ENCODE results near the gene TMEM243.
"Not testable (repeated sequence)": the region's sequence is repeated elsewhere in the genome, so short reads cannot be mapped to it uniquely, and the experiment has no call there.

TMEM243 gene

DNA sequence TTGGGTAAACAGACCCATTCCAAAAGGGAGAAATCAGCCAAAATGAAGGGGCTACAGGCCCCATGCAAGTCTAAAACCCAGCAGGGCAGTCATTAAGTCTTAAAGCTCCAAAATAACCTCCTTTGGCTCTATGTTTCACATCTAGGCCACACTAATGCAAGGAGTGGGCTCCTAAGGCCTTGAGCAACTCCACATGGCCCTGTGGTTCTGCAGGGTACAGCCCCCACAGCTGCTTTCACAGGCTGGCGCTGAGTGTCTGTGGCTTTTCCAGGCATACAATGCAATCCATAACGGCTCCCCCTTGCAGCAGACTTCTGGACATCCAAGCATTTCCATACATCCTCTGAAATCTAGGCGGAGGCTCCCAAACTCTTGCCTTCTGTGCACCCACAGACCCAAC, 9.0 kb downstream of the TMEM243 start:
- no peak for DNase-seq

DNA sequence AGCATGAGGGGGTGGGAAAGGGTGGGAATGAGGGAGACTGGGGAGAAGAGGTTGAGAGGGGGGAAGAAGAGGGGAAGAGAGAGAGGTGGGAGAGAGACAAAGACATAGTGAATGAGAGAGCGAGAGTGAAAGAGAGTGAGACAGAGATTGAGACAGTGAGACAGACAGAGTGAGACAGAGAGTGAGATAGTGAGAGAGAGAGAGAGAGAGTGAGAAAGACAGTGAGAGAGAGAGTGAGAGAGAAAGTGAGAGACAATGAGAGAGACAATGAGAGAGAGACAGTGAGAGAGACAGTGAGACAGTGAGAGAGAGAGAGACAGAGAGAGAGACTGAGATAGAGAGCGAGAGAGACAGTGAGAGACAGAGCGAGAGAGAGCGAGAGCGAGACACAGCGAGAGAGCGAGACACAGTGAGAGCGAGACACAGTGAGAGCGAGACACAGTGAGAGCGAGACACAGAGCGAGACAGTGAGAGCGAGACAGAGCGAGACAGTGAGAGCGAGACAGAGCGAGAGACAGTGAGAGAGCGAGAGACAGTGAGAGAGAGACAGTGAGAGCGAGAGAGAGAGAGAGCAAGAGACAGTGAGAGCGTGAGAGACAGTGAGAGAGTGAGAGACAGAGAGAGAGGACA, 10.1 kb downstream of the TMEM243 start:
- DNase-seq, result no peak

DNA sequence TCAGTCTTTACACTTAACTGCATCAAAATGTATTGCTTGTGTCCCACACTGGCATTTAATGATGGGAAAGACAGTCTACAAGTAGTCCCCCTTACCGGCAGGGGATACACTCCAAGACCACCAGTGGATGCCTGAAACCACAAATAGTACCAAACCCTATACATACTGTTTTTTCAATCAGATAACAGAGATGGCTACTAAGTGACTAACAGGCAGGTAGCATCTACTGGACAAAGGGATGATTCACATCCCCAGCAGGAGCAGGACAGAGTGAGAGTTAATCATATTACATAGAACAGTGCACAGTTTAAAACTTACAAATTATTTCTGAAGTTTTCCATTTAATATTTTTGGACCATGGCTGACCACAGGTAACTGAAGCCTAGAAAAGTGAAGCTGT, 13.2 kb downstream of the TMEM243 start:
- no peak for DNase-seq

DNA sequence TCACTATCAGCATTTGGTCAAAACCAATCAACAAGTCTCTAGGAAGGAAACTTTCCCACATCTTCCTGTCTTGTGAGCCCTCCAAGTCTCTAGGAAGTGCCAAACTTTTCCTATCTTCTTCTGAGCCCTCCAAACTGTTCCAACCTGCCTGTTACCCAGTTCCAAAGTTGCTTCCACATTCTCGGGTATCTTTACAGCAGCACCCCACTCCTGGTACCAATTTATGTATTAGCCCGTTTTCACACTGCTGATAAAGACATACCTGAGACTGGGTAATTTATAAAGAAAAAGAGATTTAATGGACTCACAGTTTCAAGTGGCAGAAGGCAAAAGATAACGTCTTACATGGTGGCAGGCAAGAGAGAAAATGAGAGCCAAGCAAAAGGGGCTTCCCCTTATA, 13.8 kb downstream of the TMEM243 start:
- DNase-seq, result not testable (repeated sequence)

DNA sequence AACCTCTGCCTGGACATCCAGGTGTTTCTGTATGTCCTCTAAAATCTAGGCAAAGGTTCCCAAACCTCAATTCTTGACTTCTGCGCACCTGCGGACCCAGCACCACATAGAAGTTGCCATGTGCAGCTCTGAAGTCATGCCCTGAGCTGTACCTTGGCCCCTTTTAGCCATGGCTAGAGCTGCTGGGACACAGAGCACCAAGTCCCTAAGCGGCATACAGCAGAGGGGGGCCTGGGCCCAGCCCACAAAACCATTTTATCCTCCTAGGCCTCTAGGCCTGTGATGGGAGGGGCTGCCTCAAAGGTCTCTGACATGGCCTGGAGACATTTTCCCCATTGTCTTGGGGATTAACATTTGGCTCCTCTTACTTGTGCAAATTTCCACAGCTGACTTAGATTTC, 14.6 kb downstream of the TMEM243 start:
- DNase-seq, result no peak

DNA sequence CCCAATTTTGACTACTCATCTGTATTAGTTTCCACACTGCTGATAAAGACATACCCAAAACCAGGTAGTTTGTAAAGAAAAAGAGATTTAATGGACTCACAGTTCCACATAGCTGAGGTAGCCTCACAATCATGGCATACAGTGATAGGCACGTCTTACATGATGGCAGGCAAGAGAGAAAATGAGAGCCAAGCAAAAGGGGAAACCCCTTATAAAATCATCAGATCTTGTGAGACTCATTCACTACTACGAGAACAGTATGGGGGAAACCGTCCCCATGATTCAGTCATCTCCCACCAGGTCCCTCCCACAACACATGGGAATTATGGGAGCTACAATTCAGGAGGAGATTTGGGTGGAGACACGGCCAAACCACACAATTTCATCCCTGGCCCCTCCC, 15.6 kb downstream of the TMEM243 start:
- DNase-seq, result not testable (repeated sequence)

DNA sequence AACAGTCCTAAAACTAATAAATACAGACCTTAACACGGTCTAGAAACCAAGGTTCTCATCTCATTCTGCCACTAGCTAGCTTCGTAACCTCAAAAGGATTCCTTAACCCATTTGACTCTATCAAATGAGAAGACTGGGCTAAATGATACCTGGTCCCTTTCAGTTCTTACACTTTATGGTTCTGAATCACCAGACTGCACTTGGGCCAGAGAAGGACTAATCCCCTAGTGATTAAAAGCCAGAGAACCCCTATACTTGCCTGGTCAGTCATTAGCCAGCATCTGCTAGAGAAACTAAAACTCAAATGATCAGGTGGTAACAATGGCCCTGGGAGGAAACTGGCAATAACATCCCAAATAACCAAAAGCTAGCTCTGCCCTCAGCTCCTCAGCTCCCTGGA, 16.8 kb downstream of the TMEM243 start:
- DNase-seq, result no peak

DNA sequence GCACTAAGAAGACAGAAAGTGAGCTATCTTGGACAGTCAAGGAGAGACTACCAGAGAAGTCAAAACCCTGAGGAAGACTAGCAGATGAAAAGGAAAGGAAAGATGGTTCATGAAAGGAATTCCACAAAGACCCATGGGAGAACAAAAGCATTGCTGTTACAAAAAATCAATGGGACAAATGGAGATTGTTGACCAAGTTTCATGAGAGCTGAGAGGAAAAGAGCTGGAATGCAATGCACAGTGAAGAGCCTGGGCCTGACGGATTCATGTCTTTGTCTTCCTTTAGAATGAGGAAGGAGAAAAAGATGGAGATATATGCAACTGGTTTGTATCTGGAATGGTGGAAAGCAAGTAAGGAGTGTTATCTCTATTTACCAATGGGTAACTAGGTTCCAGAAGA, 17.3 kb downstream of the TMEM243 start:
- DNase-seq, result no peak

DNA sequence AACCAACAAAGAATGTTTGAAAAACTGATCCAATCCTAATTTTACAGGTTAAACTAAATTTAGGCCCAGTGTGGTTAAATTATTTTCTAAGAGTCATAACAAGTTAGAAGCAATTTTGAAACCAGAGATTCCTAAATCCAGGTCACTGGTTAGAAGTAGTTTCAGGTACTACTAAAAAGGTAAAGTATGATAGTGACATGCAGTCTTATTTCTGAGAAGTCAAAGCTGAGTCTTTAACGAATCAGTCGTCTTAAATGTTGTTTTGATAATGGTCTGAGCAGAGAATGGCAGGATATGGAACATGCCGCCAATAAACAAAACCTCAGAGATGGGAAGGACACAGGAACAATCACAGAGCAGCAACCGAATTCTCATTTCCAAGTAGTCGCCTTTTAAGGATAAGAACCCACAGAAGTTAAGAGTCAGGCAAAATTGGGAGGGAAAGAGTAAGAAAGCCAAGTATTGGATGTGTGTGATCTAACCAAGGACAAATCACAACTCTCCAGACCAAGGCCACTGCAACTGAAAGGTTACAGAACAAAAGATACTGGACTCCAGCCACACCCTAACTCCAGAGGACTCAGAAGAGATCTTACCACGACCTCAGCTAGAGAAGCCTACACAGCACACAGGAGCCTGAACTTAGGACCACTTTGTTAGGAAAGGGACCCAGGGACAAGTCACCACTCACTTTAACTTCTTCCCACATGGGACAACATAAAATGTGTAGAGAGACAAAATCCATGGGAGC, 19.7 kb downstream of the TMEM243 start:
- DNase-seq, result no peak

DNA sequence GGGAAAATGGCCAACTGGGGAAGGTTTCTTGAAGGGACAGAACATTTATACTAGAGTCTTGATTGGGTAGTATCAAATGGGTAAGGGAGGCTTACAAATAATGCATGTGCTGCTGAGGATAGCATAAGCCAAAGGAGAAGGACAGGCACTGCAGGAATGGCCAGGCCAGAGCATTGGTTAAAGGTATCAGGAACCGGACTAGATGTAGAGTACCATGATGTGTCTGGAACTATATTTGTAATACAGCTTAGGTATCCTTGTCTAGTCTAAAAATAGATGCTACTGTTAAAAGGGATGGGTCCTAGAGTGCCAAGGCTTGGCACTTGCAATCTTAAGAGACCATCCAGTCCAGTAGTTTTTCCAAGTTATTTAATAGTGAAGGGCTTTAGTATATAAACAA, 20.3 kb downstream of the TMEM243 start:
- DNase-seq, result no peak

DNA sequence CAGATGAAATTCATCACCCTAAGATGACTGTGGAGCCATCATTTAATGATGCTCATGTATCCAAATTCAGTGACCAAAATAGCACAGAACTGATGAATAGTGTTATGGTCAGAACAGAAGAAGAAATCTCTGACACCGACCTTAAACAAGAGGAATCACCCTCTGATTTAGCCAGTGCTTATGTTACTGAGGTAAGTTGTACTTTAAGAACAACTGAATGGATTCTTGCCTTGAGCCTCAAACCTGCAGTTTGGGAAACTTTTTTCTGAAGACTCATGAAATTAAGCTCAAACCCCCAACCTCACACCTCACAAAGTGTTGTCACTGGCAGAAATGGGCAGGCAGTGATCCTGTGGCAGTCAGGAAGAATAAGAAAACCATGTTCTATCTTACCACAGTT, 25.6 kb downstream of the TMEM243 start:
- DNase-seq, result no peak

DNA sequence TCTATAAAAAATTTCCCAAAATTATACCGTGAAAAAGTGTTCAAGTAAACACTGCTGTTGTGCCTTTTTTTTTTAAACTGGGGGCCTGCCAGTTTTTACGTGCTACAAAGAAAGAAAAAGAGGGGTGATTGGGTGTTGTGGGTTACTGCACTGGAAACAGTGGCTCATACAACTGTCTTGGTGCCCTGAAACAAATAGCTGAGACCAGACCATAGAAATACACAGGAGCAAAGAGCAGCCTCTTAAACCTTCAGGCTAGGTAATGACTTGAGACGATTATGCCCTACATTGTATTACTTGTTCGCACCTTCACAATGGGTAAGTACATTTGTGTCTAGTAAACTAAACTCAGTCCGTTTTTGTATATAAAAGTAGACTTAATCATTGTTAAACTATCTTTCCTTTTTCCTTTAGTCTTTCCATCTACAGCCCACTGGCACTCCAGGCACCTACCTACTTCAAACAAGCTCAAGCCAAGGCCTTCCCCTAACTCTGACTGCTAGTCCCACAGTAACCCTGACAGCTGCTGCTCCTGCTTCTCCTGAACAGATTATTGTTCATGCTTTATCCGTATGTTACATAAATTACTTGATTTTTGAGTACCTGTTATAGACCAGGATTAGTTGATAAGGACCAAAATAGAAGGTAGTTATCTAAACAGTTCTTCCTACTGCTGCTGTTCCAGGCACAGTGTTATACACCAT, 26.6 kb downstream of the TMEM243 start:
- DNase-seq, result no peak

DNA sequence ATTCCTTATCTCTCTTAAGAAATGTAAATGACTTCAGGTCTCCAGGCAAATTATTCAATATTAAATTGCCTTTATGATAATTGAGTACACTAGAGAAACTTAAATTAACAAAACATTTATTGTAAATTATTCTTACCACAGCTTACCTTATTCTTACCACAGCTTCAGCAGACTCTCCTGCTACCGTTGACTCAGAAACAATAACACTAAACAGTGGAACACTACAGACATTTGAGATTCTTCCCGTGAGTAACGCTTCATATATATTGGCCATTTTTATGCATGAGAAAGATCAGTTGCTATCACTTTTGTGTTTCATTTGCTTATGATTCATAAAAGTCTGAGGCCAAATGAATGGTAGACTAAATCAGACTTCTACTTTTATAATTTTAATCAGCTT, 28.7 kb downstream of the TMEM243 start:
- DNase-seq, result no peak

DNA sequence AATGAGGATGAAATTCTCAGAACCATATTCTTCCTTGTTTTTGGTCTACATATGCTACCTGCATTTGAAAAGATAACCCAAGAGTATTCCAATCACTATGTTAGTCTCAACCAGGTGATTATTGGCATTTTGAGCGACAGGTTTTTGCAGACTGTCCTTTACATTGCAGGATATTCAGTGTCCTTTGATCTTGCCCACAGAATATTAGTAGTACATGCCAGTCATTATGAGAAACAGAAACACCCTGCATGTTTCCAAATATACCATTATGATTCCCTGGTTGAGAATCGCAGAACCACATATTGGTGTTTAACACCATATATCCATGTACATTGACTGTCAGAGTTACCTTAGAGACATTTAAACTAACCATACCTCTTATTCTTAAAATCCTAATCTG, 30.6 kb downstream of the TMEM243 start:
- DNase-seq, result no peak

DNA sequence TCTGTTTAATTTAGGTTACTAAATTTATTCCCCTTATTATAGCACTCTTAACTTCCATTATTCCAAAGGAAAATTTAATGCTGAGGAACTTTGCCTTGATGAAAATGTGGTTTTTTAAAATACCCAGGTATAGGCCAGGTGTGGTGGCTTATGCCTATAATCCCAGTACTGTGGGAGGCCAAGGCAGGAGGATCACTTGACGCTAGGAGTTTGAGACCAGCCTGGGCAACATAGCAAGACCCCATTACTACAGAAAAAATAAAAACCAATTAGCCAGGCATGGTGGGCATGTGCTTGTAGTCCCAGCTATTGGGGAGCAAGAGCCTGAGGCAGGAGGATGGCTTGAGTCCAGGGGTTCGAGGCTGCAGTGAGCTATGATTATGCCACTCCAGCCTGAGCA, 32.4 kb downstream of the TMEM243 start:
- DNase-seq, result no peak

DNA sequence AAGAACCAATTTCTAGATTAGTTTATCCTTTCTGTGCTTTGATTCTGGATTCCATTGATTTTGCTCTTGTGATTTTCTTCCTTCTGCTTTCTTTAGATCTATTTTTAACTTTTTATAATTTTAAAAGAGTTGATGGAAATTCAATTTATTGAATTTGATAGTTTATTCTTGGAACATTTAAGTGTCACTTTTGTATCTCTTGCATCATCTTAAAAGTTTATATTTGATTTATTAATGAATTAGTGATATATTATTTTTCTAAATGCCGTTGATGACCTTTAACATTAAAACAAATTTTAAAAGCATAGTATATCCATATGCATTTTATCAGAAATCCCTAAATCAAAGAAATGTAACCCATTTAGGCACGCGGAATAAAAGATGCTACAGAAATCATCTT, 40.4 kb downstream of the TMEM243 start:
- no peak for DNase-seq

DNA sequence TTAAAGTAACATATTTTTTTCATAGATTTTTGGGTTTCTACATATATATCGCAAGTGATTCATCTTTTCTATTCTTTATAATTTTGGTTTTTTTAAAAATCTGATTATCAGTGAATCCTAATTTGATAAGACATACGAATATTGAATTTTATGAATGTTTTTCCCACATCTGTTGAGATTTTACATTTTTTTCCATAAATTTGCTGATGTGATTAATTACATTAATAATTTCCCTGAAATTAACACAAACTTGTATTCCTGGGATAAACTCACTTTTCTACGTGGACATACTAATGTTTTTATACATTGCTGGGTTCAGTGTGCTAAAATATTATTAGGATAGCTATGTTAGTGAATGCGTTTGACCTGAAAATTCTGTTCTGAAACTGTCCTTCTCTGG, 41.2 kb downstream of the TMEM243 start:
- DNase-seq, result no peak

DNA sequence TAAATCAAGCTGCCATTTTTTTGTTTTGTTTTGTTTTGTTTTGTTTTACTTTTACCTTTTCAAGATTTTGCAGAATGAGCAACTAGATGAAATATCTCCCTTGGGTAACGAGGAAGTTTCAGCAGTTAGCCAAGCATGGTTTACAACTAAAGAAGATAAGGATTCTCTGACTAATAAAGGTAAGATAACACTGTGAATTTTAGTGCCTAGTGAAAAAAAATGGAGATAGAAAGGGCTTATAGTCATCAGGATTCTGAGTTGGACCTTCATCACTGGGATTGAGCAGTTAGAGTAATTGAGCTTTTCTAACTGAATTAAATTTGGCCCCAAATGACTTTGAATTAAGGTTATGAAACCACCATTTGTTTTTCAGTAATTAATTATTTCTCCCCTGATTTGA, 46.1 kb downstream of the TMEM243 start:
- no peak for DNase-seq

DNA sequence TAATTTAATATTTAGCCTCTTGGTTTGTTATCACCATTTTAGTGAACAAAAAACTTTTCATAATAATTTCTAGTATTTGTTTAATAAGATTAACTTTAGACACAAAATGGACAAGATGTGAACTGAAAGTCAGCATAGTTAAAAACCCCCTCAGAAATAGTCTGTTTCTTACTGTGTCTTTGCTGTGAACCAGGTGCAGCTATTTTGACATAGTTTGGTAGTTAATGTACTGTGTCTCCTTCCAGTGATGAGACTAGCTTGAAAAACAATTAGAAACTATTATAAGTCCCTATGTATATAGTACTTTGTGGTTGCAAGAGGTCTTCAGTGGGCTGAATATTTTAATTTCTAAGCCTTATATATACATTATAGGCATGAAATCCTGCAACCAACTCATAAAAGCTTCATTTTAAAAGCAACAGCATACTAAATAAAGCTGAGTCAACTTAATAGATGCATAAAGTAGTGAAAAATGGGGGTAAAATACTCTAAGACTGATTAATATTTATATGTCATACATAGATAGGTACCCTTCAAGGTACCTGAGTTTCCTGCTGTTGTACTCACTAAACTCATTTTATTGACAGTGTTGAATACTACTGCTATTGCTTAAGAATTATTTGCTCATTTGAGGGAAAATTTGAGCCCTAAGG, 48.1 kb downstream of the TMEM243 start:
- DNase-seq, result no peak

DNA sequence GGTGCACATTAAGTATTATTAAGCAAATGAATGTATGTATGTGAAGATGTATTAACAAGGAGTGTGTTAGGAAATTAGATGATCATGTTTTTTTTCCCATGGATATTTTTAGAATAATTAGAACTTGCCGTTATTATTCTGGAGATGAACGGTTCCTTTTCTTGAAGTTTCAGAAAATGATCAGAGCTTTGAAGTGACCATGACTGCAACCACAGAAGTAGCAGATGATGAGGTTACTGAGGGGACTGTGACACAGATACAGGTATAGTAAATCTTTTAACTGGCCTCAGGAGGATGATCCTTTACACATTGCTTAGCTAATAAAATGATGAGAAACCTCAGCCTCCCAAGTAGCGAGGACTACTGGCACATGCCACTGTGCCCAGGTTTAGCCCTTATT, 48.7 kb downstream of the TMEM243 start:
- no peak for DNase-seq

DNA sequence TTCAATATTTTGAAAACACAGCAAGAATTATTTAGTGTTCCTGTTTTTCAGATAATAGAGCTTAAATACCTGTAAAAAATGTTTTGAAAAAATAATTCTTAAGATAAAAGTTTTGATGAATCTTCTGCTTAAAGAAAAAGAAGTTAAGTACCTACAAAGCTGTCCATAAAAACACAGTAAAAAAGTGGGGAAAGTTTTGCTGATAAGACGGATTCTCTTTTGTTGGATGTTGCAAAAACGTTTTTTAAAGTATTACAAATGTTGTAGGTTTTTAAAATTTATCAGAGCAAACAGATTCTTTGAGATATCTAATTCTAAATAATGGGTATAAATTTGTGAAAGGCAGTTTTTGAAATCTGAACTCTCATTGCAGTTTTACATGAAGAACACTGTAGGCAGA, 55.1 kb downstream of the TMEM243 start:
- DNase-seq, result no peak

DNA sequence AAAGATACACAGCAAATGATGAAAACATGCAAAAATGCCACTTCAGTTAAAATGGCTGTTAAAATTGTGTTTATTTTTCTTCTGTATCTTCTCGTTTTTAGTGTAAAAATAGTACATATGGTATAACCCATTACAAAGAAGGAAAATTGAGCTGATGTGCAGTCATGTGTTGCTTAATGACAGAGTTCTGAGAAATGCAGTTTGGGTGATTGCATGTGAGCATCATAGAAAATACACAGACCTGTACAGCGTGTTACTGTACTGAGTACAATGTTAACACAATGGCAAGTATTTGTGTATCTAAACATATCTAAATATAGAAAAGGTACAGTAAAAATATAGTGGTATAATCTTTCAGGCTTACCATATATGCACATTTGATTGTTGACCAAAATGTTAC, 60.0 kb downstream of the TMEM243 start:
- DNase-seq, result no peak

DNA sequence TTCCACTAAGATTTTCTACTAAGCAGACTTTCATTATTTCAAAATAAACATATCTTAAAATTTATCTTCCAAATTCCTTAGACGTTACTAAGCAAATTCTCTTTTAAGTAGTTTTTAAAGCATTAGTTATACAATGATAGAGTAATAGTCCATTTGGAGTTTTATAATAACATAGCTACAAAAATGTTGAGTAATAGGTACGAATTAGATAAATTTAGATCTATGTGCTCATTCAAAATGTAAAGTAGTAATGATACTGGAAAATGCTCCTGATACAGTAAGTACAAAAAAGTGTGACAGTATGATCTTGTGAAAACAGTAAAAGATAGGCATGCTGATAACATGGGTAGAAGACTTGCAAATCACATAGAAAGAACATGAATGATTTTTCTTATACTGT, 62.8 kb downstream of the TMEM243 start:
- peak; percentile 49 for DNase-seq

DNA sequence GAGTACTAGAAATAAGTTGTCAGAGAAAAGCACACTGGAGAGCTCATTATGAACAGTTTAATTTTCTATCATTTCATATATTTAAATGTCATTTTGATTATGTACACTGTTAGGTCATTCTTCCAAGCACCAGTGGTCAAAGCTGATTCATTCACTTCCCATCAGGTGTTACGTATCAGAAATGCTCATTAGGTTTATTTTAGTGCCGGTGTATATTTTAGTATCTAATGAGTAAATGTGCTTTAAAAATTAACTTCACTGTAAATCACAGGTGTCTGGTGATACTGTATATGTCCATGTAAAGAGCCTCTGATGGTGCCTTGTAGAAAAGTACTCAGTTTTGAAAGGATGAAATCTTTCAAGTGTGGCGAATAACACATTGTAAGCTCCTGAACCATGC, 63.7 kb downstream of the TMEM243 start:
- DNase-seq, result no peak

All from HCEC 1CT (cell line).